HG03064 (cell line): ENCODE measurements around the gene DGKG.

Experiments
- ATAC-seq: cut with Tn5 transposase; IDR thresholded peaks from one replicate; pipeline ENCODE4 v1.9.1; 2021; ENCODE audit warnings: low read depth; ENCODE audit not compliant: unreplicated experiment

DGKG gene

GRCh38 chr3:186216900-186217819 is 144.9 kb downstream of the DGKG start:
- ATAC-seq, result no peak

- ATAC-seq, result no peak
These were observed 147.4 kb downstream of the DGKG start for GRCh38 chr3:186214670-186215069.

GRCh38 chr3:186213946-186214345 is 148.1 kb downstream of the DGKG start:
- ATAC-seq, result no peak

DNA sequence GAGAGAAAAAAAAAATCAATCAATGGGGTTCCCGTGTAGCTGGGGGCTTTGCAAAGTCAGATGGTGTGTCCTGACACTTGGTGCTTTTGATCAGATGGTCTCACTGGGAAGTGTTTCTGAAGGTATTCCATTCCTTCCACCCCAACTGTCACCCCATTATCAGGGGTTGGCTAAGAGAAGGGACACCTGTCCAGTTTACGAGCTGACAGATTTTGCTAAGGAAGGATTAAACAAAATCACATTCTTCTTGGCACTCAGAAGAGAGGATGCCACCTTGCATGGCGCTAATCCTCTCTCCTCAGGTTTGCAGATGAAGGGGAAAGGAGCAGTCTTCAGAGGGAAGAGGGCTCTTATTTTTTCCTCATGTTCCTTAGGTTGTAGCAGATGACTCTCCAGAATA is 149.4 kb downstream of the DGKG start:
- ATAC-seq, result no peak

GRCh38 chr3:186210852-186211500 is 151.1 kb downstream of the DGKG start:
- ATAC-seq, result no peak

- no peak for ATAC-seq
These were observed 152.0 kb downstream of the DGKG start for GRCh38 chr3:186209810-186210752.

DNA sequence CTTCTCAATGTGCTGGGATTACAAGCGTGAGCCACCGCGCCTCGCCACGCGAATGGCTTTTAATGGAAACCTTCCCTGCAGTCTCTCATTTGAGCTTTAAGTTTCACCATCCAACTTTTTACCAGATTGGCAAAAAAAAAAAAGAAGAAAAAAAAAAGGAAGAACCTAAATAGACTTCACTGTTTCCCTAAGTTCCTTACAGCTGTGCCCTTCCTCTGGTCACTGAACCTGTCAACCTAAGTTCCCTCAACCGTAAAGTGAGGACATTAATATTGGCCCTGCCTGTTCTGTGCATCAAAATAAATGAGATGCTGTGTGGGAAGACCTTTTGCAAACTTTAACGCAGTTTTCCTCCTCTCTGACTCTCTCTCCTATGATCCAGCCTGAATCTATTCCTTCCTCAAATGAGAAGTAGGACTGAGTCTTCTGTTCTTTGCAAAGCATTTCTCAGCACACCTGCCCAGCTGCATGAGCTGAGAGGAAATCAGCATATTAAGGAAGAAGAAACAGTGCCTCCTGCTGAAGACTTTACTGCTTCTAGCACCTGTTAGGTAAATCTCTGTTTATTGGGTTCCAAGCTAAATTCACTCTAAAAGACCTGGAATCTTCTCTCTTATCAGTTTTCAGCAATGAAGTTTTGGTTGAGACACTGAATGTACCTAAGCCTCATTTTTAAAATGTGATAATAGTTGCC is 153.6 kb downstream of the DGKG start:
- ATAC-seq, result no peak

GRCh38 chr3:186207515-186207914 is 154.5 kb downstream of the DGKG start:
- ATAC-seq, result no peak

DNA sequence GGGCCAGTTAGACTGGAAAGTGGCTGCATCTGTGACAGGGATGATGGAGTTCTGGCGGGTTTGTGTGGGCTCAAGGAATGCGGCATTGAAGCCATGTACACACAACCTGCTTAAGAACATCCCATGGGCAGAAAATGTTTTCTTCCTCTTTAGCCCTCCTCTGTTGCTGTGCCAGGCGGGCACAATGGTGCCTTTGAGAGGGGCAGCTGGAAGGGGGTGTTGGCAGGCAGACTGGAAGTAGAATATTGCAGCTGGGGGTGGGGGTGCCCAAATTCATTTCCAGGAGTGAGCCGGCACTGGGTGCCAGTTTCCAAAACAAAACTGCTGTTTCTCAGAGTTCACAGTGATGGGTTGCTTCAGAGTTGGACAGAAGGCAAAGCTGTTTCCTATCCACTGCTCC is 161.3 kb downstream of the DGKG start:
- ATAC-seq, result no peak

DNA sequence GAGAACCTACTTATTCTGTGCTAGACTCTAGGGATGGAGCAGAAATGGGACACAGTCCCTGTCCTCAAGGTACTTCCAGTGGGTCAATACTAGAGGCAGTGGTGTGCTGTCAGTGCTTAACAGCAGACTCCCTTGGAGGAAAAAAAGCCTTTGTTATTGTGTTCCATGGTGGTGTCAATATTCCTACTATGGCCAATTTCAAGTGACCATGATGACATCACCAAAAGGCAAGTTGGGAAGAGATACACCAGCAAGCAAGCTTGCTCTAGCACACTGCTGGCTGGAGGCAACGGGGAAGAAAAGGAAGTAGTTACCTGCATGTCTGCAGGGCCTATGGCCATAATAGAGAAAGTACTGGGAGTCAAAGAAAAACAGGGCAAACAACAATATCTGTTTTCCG is 163.6 kb downstream of the DGKG start:
- ATAC-seq, result no peak

GRCh38 chr3:186194451-186194811 is 167.6 kb downstream of the DGKG start:
- ATAC-seq, result no peak

DNA sequence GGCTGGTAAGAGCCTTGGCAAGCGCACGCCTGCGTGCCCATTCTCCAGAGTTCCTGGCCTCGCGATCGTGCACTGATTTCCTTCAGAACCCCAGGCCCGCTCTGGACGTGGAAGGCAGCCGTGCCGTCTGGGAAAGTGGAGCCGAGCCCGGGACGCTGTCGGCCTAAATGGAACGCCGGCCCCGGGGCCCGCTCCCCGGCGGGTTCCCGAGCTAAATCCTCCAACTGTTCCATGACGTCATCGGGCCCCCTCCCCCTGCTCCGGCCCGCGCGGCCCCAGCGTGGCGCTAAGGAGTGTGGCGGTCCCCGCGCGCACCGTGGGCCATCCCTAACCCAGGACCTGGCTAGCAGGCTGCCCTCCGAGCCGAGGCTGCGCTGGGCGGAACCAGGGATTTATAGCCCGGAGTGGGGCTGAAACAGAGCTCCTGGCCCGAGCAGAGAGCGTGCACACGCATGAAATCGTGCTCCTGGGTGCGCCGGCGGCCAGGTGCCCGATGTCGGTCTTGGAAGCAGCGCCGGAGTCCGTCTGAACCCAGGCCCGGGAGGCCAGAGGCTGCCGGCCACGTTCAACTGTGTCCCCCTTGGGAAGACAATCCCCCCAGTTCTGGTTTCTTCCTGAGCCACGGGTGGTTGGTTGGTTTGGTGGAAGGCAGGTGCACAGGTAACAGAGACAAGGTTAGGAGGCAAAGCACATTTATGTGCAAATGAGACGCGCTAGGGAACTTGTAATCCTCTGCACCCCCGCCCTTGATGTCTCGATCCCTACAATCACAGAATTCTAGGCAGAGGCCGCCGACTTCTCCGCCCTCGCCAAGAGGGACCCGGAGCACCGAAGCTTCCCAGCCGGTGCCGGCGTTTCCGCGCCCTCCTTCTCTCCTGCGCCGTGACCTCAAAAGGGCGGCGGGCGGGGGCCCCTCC is 168.2 kb downstream of the DGKG start:
- ATAC-seq, result no peak

GRCh38 chr3:186192823-186193222 is 169.2 kb downstream of the DGKG start:
- ATAC-seq, result no peak

DNA sequence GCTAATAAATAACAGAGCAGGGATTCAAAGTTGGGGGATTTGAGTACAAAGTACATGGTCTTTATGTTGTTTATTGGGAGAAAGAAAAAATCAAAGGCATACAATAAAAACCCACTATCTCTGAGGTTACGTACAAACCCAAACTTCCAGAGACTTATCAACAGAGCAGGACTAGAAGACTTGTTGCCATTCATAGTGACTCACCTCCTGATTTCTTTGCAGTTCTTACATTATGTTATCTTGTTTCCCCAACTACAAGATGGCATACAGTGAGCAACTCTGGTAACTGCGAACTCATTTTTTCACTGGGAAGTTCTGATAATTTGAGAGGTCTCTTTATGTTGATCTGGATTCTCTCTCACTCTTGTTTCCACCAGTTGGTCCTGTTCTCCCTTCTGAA is 172.5 kb downstream of the DGKG start:
- no peak for ATAC-seq

- ATAC-seq, result no peak
These were observed 174.4 kb downstream of the DGKG start for GRCh38 chr3:186187401-186188275.

- no peak for ATAC-seq
These were observed 176.7 kb downstream of the DGKG start for GRCh38 chr3:186185194-186185787.

- ATAC-seq, result no peak
These were observed 178.0 kb downstream of the DGKG start for GRCh38 chr3:186184021-186184420.

GRCh38 chr3:186182850-186183249 is 179.2 kb downstream of the DGKG start:
- ATAC-seq, result no peak
